CD4-positive, alpha-beta T cell treated with Interleukin-6 at 100 ng/mL for 8 hours (primary cell): ENCODE data around the gene BABAM2.
A peak's percentile ranks its signal among the peaks of the same experiment; 100 is the strongest.
"Not testable (repeated sequence)": the region's sequence is repeated elsewhere in the genome, so short reads cannot be mapped to it uniquely, and the experiment has no call there.

ENCODE experiments used
- DNase-seq: peaks from one replicate; pipeline ENCODE4 v3.0.0-alpha.2; 2020; ENCODE audit warnings: mixed read lengths, low spot score

Gene BABAM2

GRCh38 chr2:27881815-27882583 lies 8.5 kb upstream of the BABAM2 start:
- not testable (repeated sequence) for DNase-seq

- DNase-seq: not testable (repeated sequence)
These were observed 8.0 kb upstream of the BABAM2 start for GRCh38 chr2:27882584-27882922.

- DNase-seq: no peak
These were observed 5.9 kb upstream of the BABAM2 start for GRCh38 chr2:27884601-27885000.

GRCh38 chr2:27885234-27885633 lies 5.3 kb upstream of the BABAM2 start:
- no peak for DNase-seq

- no peak for DNase-seq
These were observed 4.9 kb upstream of the BABAM2 start for GRCh38 chr2:27885661-27886060.

- no peak for DNase-seq
These were observed 4.2 kb upstream of the BABAM2 start for GRCh38 chr2:27886322-27886721.

- no peak for DNase-seq
These were observed 3.4 kb upstream of the BABAM2 start for GRCh38 chr2:27887111-27887510.

- DNase-seq: no peak
These were observed 2.7 kb upstream of the BABAM2 start for GRCh38 chr2:27887830-27888229.

GRCh38 chr2:27888790-27889189 lies 1.7 kb upstream of the BABAM2 start:
- DNase-seq: no peak

- DNase-seq: no peak
These were observed 769 bp upstream of the BABAM2 start for GRCh38 chr2:27889774-27890145.

- DNase-seq: peak; percentile 77
These were observed 569 bp downstream of the BABAM2 start for GRCh38 chr2:27890924-27891672.

- no peak for DNase-seq
These were observed 1.2 kb downstream of the BABAM2 start for GRCh38 chr2:27891673-27892105.

- DNase-seq: no peak
These were observed 2.5 kb downstream of the BABAM2 start for GRCh38 chr2:27893006-27893405.

GRCh38 chr2:27897717-27898116 lies 7.2 kb downstream of the BABAM2 start:
- DNase-seq: no peak

- DNase-seq: no peak
These were observed 10.7 kb downstream of the BABAM2 start for GRCh38 chr2:27901234-27901633.

GRCh38 chr2:27902098-27902497 lies 11.6 kb downstream of the BABAM2 start:
- no peak for DNase-seq

- no peak for DNase-seq
These were observed 12.5 kb downstream of the BABAM2 start for GRCh38 chr2:27903018-27903417.

GRCh38 chr2:27903649-27904404 lies 13.3 kb downstream of the BABAM2 start:
- no peak for DNase-seq

GRCh38 chr2:27904405-27904665 lies 13.8 kb downstream of the BABAM2 start:
- DNase-seq: no peak

GRCh38 chr2:27906074-27906473 lies 15.5 kb downstream of the BABAM2 start:
- DNase-seq: no peak

- no peak for DNase-seq
These were observed 17.0 kb downstream of the BABAM2 start for GRCh38 chr2:27907547-27907946.

GRCh38 chr2:27909901-27910300 lies 19.4 kb downstream of the BABAM2 start:
- no peak for DNase-seq
